GM23248 (cell line): ENCODE data around the gene ATIC. TPM values are rescaled to one million over a fixed set of nuclear protein-coding genes. Genes with fewer than 3 reads are reported as not detected.

Experiments
- DNase-seq: peaks from one replicate; pipeline ENCODE4 v3.0.0-alpha.2; 2015
- H2AFZ ChIP-seq: fragments of 200-600 bp; sonication (generic); 2 replicates; pipeline ENCODE4 v1.6.1; 2016; ENCODE audit warnings: antibody characterized with exemption
- H3F3A ChIP-seq: fragments of 200-600 bp; sonication (generic); 2 replicates; pipeline ENCODE4 v1.6.1; 2016; ENCODE audit warnings: mild to moderate bottlenecking, antibody characterized with exemption, mixed run types; ENCODE audit not compliant: insufficient read depth
- H3K27ac ChIP-seq: fragments of 200-600 bp; sonication (generic); 2 replicates; pipeline ENCODE4 v1.5.1; 2016; ENCODE audit warnings: mild to moderate bottlenecking
- H3K27me3 ChIP-seq: fragments of 200-600 bp; sonication (generic); replicated peaks from 2 replicates; pipeline ENCODE4 v1.6.1; 2016; ENCODE audit warnings: mild to moderate bottlenecking; ENCODE audit not compliant: insufficient read depth
- H3K36me3 ChIP-seq: fragments of 200-600 bp; sonication (generic); 2 replicates; pipeline ENCODE4 v1.6.1; 2016; ENCODE audit warnings: low read depth, mild to moderate bottlenecking
- H3K4me1 ChIP-seq: fragments of 200-600 bp; sonication (generic); 2 replicates; pipeline ENCODE4 v1.6.1; 2016; ENCODE audit warnings: mild to moderate bottlenecking; ENCODE audit not compliant: insufficient read depth
- H3K4me2 ChIP-seq: fragments of 200-600 bp; sonication (generic); one replicate; pipeline ENCODE4 v1.6.1; 2016; ENCODE audit warnings: mild to moderate bottlenecking; ENCODE audit not compliant: unreplicated experiment
- H3K4me3 ChIP-seq: fragments of 200-600 bp; sonication (generic); 2 replicates; pipeline ENCODE4 v1.5.1; 2016; ENCODE audit warnings: mild to moderate bottlenecking
- H3K79me2 ChIP-seq: fragments of 200-600 bp; sonication (generic); 2 replicates; pipeline ENCODE4 v1.6.1; 2016; ENCODE audit warnings: mild to moderate bottlenecking; ENCODE audit not compliant: insufficient read depth
- H3K9ac ChIP-seq: fragments of 200-600 bp; sonication (generic); 2 replicates; pipeline ENCODE4 v1.6.1; 2016; ENCODE audit warnings: mild to moderate bottlenecking
- H3K9me2 ChIP-seq: fragments of 200-600 bp; sonication (generic); 2 replicates; pipeline ENCODE4 v1.6.1; 2016; ENCODE audit warnings: mixed run types, mild to moderate bottlenecking, moderate library complexity; ENCODE audit not compliant: insufficient read depth
- H3K9me3 ChIP-seq: fragments of 200-600 bp; sonication (generic); one replicate; pipeline ENCODE4 v1.6.1; 2017; ENCODE audit warnings: low read depth
- H4K20me1 ChIP-seq: fragments of 200-600 bp; sonication (generic); 2 replicates; pipeline ENCODE4 v1.6.0; 2016; ENCODE audit not compliant: insufficient read depth
- EZH2 ChIP-seq: fragments of 200-600 bp; sonication (generic); IDR thresholded peaks from 2 replicates; pipeline ENCODE4 v1.6.1; 2018; ENCODE audit warnings: antibody characterized with exemption, mild to moderate bottlenecking; ENCODE audit not compliant: insufficient read depth, poor library complexity, severe bottlenecking
- EZH2phosphoT487 ChIP-seq: fragments of 200-600 bp; sonication (generic); IDR thresholded peaks from 2 replicates; pipeline ENCODE4 v1.6.1; 2018; ENCODE audit warnings: antibody characterized with exemption, moderate library complexity, mild to moderate bottlenecking, low read depth; ENCODE audit not compliant: insufficient read depth
- WGBS, 2 experiments: methylation state at CpG; one replicate each; pipeline ENCODE4 v1.1.6; 2015 to 2017; ENCODE audit warnings: low lambda C conversion rate in 2 of 2, low coverage in 1 of 2; ENCODE audit errors: missing lambda C conversion rate in 2 of 2; 5-methylcytosine and 5-hydroxymethylcytosine counted together
- in situ Hi-C: fragments of 300-500 bp; cut with MboI; formaldehyde crosslinking; loops from 2 replicates; pipeline ENCODE4 v1.15.0; 2020
- polyA plus RNA-seq: library from polyadenylated mRNA; unstranded; fragments of >200 nt; fragmentation: Nextera tagmentation; extraction: Ambion mirVana; gene quantifications from 2 replicates; pipeline ENCODE4 v1.2.1, GENCODE V29; 2016
- total RNA-seq: library from RNA; depleted of rRNA; stranded (reverse); fragments of >200 nt; shearing (Covaris generic); gene quantifications from 2 replicates; pipeline ENCODE4 v1.2.3, GENCODE V29; 2014

ATIC gene
- total and polyA plus RNA-seq, 2 experiments from 2014 or later = 9.4 to 68.7 TPM

GRCh38 chr2:215356334-215356947, 44.6 kb downstream of the ATIC start:
- H3K27me3 ChIP-seq = no peaks in the 10 kb centered on the region
- no peaks in the 10 kb centered on the region for H3K9me2 ChIP-seq
- in situ Hi-C loops = no loop called here

DNA sequence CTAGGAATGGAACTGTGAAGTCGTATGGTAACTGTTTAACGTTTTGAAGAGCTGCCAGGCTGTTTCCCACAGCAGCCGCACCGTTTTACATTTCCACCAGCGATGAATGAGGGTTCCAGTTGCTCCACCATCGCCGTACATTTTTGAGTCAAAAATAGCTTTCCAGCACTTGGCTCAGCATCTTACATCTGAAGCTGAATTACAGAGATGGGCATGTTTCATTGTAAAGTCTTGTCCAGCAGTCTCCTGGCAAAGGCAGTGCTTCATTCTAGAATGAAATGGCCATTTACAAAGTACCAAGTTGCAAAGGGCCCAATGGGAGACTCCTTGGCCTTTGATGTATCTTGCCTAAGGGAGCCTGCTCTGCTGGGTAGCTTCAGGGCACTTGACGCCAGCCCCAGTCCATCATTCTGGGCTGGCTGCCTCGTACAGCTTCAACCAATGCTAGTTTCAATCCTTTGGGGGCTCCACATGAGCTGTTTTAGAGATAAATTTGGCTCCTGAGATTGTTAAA, 45.1 kb downstream of the ATIC start:
- Histone ChIP-seq H4K20me1 (no peaks in the 10 kb centered on the region), H3K27me3 (no peaks in the 10 kb centered on the region), H3K9me2 (no peaks in the 10 kb centered on the region), H3F3A (peaks cover 96% of the 10 kb centered on the region), H3K36me3 (peaks cover 30% of the 10 kb centered on the region), H2AFZ (no peak overlapping the region), H3K27ac (peak overlapping the region; percentile 70), H3K4me1 (no peaks in the 10 kb centered on the region), H3K9me3 (no peaks in the 10 kb centered on the region), H3K79me2 (no peaks in the 10 kb centered on the region), H3K4me2 (no peak overlapping the region), H3K4me3 (no peak overlapping the region), H3K9ac (no peak overlapping the region)
- 43 to 49% methylated on average over 9 of the region's 9 CpGs for WGBS, 2 experiments
- in situ Hi-C loops = no loop called here
- peak; percentile 75 for DNase-seq
- TF ChIP-seq EZH2phosphoT487 (no peak), EZH2 (no peak)

More at GRCh38 chr2:215356334-215356947, 44.6 kb downstream of the ATIC start:
- Histone ChIP-seq H3K4me3 (no peak overlapping the region), H3F3A (peaks cover 96% of the 10 kb centered on the region), H3K4me2 (no peak overlapping the region), H3K36me3 (peaks cover 24% of the 10 kb centered on the region), H3K9me3 (no peaks in the 10 kb centered on the region), H3K4me1 (no peaks in the 10 kb centered on the region), H3K79me2 (no peaks in the 10 kb centered on the region), H2AFZ (no peak overlapping the region), H3K9ac (no peak overlapping the region), H4K20me1 (no peaks in the 10 kb centered on the region), H3K27ac (peak overlapping the region; percentile 70)
- WGBS, 2 experiments = 70 to 74% methylated on average over 7 of the region's 7 CpGs
- peak; percentile 61 for DNase-seq
- no peak for TF ChIP-seq EZH2phosphoT487
- no peak for TF ChIP-seq EZH2

DNA sequence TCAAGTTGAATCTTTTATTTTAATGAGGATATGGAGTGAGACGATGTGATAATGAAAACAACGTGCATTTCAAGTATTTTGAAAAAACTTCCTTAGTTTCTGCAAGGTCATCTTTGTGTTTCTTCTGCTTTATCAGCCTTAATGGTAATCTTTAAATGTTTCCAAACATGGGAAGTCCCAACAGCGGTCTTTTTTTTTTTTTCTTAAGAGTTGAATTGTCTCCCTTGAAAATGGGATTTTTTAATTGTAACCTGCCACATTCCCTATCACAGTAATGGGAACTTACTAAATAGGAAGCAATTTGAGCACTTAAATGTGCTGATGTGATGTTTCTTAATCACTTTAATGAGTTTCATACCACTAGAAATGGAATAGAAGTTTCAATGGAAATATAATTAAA, 45.8 kb downstream of the ATIC start:
- H3K36me3 ChIP-seq = peaks cover 36% of the 10 kb centered on the region
- WGBS, 2 experiments = 7 to 9% methylated on average over 3 of the region's 3 CpGs
- no peaks in the 10 kb centered on the region for H3K9me2 ChIP-seq
- no peaks in the 10 kb centered on the region for H3K27me3 ChIP-seq
- no peaks in the 10 kb centered on the region for H4K20me1 ChIP-seq
- peak; percentile 55 for DNase-seq
- H3F3A ChIP-seq = peaks cover 100% of the 10 kb centered on the region
- peak overlapping the region; percentile 70 for H3K27ac ChIP-seq
- no peaks in the 10 kb centered on the region for H3K9me3 ChIP-seq
- H3K9ac ChIP-seq = no peak overlapping the region
- H3K4me1 ChIP-seq = no peaks in the 10 kb centered on the region
- in situ Hi-C loops = no loop called here
- H3K4me2 ChIP-seq = no peak overlapping the region
- no peaks in the 10 kb centered on the region for H3K79me2 ChIP-seq
- no peak overlapping the region for H2AFZ ChIP-seq
- no peak for TF ChIP-seq EZH2
- TF ChIP-seq EZH2phosphoT487 = no peak
- no peak overlapping the region for H3K4me3 ChIP-seq

DNA sequence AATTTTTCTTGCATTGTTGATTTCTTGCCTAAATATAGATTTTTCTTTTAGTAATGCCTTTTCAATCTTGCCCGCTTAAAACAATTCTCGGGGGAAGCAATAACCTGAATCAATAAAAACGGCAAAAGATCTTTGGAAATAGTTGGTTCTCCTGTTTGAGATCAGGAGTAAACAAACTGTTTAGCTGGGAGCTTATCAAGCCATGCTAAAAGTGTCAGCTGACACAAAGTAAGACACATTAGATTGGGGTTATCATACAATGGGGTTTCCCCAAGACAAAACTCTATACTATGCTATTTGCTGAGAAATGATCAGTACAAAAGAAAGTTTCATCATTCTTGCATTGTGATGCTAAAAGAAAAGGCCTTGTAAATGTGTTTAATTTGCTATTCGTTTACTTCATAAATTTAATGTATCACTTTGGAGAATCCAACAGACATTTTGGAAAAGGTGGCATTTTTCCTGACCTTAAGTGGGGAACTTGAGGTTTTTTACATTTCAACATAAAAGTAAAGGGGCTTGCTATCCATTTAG, 46.5 kb downstream of the ATIC start:
- no peaks in the 10 kb centered on the region for H3K9me3 ChIP-seq
- TF ChIP-seq EZH2phosphoT487 = no peak
- no peak for TF ChIP-seq EZH2
- H3K9me2 ChIP-seq = no peaks in the 10 kb centered on the region
- no peak overlapping the region for H3K9ac ChIP-seq
- no peak overlapping the region for H3K4me3 ChIP-seq
- H2AFZ ChIP-seq = no peak overlapping the region
- H3K36me3 ChIP-seq = peaks cover 43% of the 10 kb centered on the region
- H3K4me1 ChIP-seq = no peaks in the 10 kb centered on the region
- H3K4me2 ChIP-seq = no peak overlapping the region
- no peaks in the 10 kb centered on the region for H3K79me2 ChIP-seq
- in situ Hi-C loops = no loop called here
- H3K27ac ChIP-seq = peak overlapping the region; percentile 70
- DNase-seq = peak; percentile 49
- WGBS, 2 experiments = 72% methylated on average over 4 of the region's 4 CpGs
- no peaks in the 10 kb centered on the region; the same call in 1 of the 2 replicates for H4K20me1 ChIP-seq
- H3F3A ChIP-seq = peaks cover 100% of the 10 kb centered on the region
- H3K27me3 ChIP-seq = no peaks in the 10 kb centered on the region
